Hematopoietic multipotent progenitor cell treated with erythropoietin and hydrocortisone succinate and interleukin-3 and kit ligand, for 15 days (in vitro differentiated cells): Measurements from ENCODE around the gene GCH1.
"Not testable (repeated sequence)": the region's sequence is repeated elsewhere in the genome, so short reads cannot be mapped to it uniquely, and the experiment has no call there.

Source experiments
- DNase-seq: peaks from one replicate; pipeline ENCODE4 v3.0.0-alpha.2; 2015; ENCODE audit warnings: low spot score

The GCH1 gene

DNA sequence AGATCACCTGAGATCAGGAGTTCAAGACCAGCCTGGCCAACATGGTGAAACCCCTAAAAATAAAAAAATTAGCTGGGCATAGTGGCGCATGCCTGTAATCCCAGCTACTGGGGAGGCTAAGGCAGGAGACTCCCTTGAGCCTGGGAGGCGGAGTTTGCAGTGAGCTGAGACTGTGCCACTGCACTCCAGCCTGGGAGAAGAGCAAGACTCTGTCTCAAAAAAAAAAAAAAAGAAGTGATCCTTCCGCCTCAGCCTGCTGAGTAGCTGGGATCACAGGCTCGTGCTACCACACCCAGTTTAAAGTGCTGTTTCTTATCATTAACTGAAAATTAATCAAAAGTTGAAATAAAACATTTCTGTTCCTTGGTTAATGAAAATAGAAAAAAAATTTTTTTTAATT, 6.3 kb upstream of the GCH1 start:
- not testable (repeated sequence) for DNase-seq

- DNase-seq, result no peak
Observed at GRCh38 chr14:54908190-54908589, 5.6 kb upstream of the GCH1 start.

- DNase-seq, result no peak
Observed at GRCh38 chr14:54906075-54906474, 3.4 kb upstream of the GCH1 start.

DNA sequence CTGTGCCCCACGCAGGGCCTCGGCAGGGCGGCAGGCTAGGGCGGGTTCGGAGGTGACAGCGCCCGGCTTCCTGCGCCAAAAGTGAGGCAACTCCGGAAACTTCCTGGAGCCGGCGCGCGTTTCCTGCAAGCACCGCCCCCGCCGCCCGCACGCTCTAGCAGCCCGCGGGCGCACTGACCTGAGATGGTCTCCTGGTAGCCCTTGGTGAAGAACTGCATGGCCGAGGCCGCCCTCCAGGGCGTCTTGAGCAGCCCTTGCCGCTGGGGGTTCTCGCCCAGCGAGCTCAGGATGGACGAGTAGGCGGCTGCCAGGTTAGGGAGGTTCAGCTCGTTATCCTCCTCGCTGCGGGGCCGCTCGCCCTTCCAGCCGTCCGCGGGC, 494 bp downstream of the GCH1 start:
- peak; percentile 65 for DNase-seq

DNA sequence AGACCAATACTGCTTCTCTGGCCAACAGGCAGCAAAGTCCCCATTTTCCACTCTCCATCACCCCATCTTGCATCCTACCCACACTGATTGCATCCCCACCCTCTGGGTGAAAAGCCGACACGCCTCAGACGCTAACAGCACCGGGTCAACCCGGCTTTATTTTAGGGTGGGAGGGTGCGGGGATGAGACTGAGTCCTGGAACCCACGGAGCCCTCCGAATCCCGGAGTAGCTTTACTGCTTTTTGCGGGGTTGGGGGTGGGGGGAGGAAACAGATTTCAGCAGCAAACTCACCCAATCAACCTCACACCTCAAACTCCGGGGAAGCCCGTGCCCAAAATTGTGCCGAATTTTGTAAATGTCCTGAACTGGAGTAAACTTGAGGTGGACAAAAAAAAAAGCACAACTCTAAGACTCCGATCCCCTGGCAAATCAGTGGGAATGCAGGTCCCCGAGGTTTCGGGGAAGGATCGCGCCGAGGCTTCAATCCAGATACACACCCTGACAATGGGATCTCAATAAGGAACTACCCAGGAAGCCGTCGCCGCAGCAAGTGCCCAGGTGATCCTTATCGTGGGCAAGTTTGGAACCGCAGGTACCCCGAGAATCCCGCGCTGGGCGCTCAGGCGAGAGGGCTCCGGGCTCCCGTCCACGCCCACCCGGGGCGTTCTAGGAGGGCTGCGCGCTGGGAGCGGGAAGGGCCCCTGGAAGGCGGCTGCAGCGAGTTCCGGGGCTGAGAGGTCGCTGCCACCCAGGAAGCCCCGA, 1.1 kb downstream of the GCH1 start:
- no peak for DNase-seq

DNA sequence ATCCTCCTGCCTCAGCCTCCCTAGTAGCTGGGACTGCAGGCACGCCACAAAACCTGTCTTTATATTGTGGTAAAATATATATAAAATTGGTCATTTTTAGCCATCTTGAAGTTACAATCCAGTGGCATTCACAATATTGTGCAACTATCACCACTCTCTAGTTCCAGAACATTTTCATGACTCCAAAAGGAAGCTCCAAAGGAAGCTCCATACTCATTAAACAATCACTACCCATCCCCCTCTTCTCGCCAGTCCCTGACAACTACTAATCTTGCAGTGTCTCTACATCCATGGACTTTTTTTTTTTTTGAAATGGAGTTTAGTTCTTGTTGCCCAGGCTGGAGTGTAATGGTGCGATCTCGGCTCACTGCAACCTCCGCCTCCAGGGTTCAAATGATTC, 3.1 kb downstream of the GCH1 start:
- DNase-seq, result no peak

GRCh38 chr14:54897809-54898555, 4.6 kb downstream of the GCH1 start:
- not testable (repeated sequence) for DNase-seq

- no peak for DNase-seq
Observed at GRCh38 chr14:54895683-54896082, 6.9 kb downstream of the GCH1 start.

DNA sequence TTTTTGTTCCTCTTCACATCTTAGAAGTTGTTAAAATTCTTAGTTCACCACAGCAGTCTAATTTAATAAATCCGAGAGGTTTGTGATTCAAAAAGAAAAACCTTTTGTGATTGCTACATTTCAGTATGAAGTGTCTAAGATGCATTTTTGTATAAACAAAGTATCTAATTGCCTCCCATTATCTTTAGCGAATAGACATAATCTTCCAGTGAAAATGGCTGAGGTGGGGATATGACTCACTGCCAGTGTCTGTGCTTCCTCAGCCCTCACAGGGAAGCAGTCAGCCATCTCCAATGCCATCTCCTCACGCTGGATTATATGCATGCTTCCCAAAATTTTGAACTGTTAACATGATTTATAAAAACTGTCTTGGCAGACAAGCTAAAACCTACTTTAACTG, 7.6 kb downstream of the GCH1 start:
- no peak for DNase-seq

DNA sequence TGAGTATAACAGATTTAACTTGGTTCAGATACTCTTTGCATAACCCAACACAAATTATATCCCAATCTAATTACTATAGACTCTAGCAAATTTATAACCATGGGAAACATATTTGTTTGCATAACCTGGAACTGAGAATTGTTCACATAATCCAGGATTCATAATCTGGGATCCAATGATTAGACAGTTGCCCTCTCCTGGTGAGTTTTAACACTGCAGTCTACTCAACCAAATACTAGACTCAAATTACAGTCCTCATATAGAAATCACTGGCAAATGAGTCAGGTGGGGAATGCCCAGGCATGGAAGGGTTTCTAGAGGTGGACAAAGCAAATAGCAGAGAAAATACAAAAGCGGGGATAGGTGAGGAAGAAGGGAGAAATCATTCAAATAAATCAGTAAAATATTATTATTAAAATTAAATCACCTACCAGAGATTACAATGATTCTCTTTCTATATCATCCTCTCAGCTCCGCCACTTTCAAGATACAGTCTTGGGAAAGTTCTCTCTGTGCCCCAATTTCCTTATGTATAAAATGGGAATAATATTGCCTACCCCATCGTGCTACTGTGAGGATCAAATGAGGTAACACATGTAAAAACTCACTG, 9.4 kb downstream of the GCH1 start:
- DNase-seq, result peak; percentile 57

DNA sequence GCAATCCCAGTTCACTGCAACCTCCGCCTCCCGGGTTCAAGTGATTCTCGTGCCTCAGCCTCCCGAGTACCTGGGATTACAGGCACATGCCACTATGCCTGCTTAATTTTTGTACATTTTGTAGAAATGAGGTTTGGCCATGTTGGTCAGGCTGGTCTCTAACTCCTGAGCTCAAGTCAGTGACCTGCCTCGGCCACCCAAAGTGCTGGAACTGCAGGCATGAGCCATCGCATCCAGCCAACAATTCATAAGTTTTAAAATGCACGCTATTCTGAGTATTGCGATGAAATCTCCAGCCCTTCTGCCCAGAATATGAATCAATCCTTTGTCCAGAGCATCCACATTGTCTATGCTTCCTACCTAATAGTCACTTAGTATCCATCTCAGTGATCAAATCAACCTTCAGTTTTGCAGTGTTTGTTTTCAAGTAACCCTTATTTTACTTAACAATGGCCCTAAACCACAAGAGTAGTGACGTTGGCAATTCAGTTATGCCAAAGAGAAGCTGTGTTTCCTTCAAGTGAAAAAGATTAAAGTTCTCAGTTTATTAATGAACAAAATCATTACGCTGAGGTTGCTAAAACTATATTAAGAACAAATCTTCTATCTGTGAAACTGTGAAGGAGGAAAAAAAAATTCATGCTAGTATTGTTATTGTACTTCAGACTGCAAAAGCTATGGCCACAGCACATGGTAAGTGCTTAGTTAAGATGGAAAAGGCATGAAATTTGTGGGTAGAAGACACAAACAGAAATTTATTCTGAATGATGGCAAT, 11.0 kb downstream of the GCH1 start:
- DNase-seq, result no peak

DNA sequence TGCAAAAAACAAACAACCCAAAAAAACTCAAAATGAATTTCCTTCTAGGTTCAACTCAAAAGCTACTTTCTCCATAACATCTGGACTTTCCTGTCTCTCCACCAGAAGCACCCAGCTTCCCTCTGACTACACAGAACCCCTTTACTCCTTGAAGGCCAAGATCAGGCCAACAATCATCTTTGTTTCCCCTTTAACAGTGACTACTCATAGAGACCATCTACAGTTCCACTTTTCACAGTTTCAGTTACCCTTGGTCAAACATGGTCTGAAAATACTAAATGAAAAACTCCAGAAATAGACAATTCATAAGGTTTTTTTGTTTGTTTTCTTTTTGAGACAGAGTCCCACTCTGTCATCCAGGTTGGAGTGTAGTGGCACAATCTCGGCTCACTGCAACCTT, 11.8 kb downstream of the GCH1 start:
- no peak for DNase-seq

GRCh38 chr14:54889919-54890318, 12.7 kb downstream of the GCH1 start:
- DNase-seq, result no peak

- DNase-seq, result no peak
Observed at GRCh38 chr14:54882521-54882920, 20.1 kb downstream of the GCH1 start.

- peak; percentile 53 for DNase-seq
Observed at GRCh38 chr14:54881761-54882401, 20.7 kb downstream of the GCH1 start.

DNA sequence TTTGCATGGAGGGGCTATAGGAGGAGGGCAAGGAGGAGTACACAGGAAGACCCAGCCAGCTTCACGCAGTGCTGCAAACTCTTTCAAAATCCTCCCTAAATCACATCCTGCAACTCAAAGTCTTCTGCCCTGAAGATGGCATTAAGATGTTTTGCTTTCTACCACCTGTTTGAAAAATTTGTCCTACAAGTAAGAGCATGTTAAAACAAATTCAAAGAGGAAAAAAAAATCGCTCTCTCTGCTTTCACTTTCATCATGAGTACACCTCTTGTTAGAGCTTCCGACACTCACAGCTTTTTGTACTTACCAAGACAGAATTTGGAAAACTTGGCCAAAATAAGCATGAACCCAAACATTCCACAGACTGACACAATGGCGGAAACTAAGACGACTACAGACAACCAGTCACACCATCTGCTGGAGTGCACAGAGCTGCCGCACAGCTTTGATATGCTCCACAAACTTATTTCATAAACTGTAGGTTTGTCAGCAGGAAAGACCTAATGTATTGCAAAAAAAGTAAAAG, 21.3 kb downstream of the GCH1 start:
- peak; percentile 41 for DNase-seq

- DNase-seq, result no peak
Observed at GRCh38 chr14:54877703-54878021, 25.0 kb downstream of the GCH1 start.

- no peak for DNase-seq
Observed at GRCh38 chr14:54877015-54877702, 25.5 kb downstream of the GCH1 start.

DNA sequence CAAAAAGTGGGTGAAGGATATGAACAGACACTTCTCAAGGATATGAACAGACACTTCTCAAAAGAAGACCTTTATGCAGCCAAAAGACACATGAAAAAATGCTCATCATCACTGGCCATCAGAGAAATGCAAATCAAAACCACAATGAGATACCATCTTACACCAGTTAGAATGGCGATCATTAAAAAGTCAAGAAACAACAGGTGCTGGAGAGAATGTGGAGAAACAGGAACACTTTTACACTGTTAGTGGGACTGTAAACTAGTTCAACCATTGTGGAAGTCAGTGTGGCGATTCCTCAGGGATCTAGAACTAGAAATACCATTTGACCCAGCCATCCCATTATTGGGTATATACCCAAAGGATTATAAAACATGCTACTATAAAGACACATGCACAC, 27.0 kb downstream of the GCH1 start:
- not testable (repeated sequence) for DNase-seq

GRCh38 chr14:54870154-54871090, 32.2 kb downstream of the GCH1 start:
- not testable (repeated sequence) for DNase-seq
